ENCODE data around the gene HYAL1.

HYAL1 gene

GRCh38 chr3:50268703-50269451 lies 34.5 kb downstream of the HYAL1 start, which contains the start of gene SEMA3B:
Gene SEMA3B, plus strand, starts transcription at chr3:50269147. Its CDS starts 94 bp downstream, at chr3:50269241.
- H3K9me3 ChIP-seq (ENCODE audit: control insufficient read depth, insufficient read depth, low read depth, low read length) = no peaks in the 10 kb centered on the region
- ChIA-PET CTCF (interaction anchor here (0.6 to 3.8 kb wide), 6 partner anchors 9 to 77 kb away, joined by 3 to 38 read pairs (median 4); partner anchors contain the start of gene HYAL2), POLR2A (interaction anchor here (1.7 kb wide), 1 partner anchor 59 kb away, joined by 4 read pairs; the partner anchor contains the start of gene TUSC2)
- no peaks in the 10 kb centered on the region for H3K36me3 ChIP-seq (ENCODE audit: control insufficient read depth in 2 of 2, insufficient read depth in 1 of 2, low read length in 2 of 2)
- no peak within 1 kb of the TSS for H3K4me3 ChIP-seq (ENCODE audit: low read depth, low read length)
- no peak within 1 kb of the TSS for H3K27ac ChIP-seq (ENCODE audit: extremely low read depth, low read depth, low read length)
- peaks cover 3% of the 10 kb centered on the region; the same call in 1 of the 2 replicates for H3K4me1 ChIP-seq (ENCODE audit: control insufficient read depth, insufficient read depth, low read length)
- TF ChIP-seq GLIS1 (tag by site-specific recombination; IDR thresholded peaks at IDR 0.05) (peak; percentile 76), KLF1 (tag by site-specific recombination; IDR thresholded peaks at IDR 0.05) (peak; percentile 99), HOXA7 (CRISPR knock-in tag; IDR thresholded peaks at IDR 0.05; ENCODE audit: borderline replicate concordance) (no peak), ZFP41 (tag by site-specific recombination; IDR thresholded peaks at IDR 0.05; ENCODE audit: borderline replicate concordance) (no peak), ZNF600 (tag by site-specific recombination; IDR thresholded peaks at IDR 0.05) (peak; percentile 58), PRDM4 (tag by site-specific recombination; IDR thresholded peaks at IDR 0.05) (no peak), KLF8 (tag by site-specific recombination; IDR thresholded peaks at IDR 0.05) (peak; percentile 33; the same call in 1 of the 2 replicates), ZEB2 (tag by site-specific recombination; IDR thresholded peaks at IDR 0.05) (no peak), ZNF530 (tag by site-specific recombination; IDR thresholded peaks at IDR 0.05; ENCODE audit: low read depth) (no peak), WT1 (tag by site-specific recombination; IDR thresholded peaks at IDR 0.05) (peak; percentile 66), ZNF416 (tag by site-specific recombination; IDR thresholded peaks at IDR 0.05) (no peak), ZNF366 (tag by site-specific recombination; conservative IDR thresholded peaks at IDR 0.05) (no peak), ZNF792 (tag by site-specific recombination; IDR thresholded peaks at IDR 0.05) (no peak), ZNF768 (tag by site-specific recombination; IDR thresholded peaks at IDR 0.05) (no peak), ZBTB8A (tag by site-specific recombination; IDR thresholded peaks at IDR 0.05) (no peak), ZNF354C (tag by site-specific recombination; IDR thresholded peaks at IDR 0.05; ENCODE audit: borderline replicate concordance, low read depth) (no peak), ZNF214 (tag by site-specific recombination; IDR thresholded peaks at IDR 0.05; ENCODE audit: borderline replicate concordance) (no peak), GLIS2 (tag by site-specific recombination; IDR thresholded peaks at IDR 0.05) (peak; percentile 52), ZNF561 (tag by site-specific recombination; IDR thresholded peaks at IDR 0.05; ENCODE audit: borderline replicate concordance) (no peak), ZNF707 (tag by site-specific recombination; IDR thresholded peaks at IDR 0.05) (no peak), ZNF548 (tag by site-specific recombination; IDR thresholded peaks at IDR 0.05) (no peak), ZNF580 (tag by site-specific recombination; IDR thresholded peaks at IDR 0.05) (no peak), EGR2 (tag by site-specific recombination; IDR thresholded peaks at IDR 0.05; ENCODE audit: low read depth) (peak; percentile 61)
- TF ChIP-seq, protein P1, sequence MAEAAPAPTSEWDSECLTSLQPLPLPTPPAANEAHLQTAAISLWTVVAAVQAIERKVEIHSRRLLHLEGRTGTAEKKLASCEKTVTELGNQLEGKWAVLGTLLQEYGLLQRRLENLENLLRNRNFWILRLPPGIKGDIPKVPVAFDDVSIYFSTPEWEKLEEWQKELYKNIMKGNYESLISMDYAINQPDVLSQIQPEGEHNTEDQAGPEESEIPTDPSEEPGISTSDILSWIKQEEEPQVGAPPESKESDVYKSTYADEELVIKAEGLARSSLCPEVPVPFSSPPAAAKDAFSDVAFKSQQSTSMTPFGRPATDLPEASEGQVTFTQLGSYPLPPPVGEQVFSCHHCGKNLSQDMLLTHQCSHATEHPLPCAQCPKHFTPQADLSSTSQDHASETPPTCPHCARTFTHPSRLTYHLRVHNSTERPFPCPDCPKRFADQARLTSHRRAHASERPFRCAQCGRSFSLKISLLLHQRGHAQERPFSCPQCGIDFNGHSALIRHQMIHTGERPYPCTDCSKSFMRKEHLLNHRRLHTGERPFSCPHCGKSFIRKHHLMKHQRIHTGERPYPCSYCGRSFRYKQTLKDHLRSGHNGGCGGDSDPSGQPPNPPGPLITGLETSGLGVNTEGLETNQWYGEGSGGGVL (tag by site-specific recombination; IDR thresholded peaks at IDR 0.05) = peak; percentile 93
- TF ChIP-seq, protein P2, sequence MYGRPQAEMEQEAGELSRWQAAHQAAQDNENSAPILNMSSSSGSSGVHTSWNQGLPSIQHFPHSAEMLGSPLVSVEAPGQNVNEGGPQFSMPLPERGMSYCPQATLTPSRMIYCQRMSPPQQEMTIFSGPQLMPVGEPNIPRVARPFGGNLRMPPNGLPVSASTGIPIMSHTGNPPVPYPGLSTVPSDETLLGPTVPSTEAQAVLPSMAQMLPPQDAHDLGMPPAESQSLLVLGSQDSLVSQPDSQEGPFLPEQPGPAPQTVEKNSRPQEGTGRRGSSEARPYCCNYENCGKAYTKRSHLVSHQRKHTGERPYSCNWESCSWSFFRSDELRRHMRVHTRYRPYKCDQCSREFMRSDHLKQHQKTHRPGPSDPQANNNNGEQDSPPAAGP (tag by site-specific recombination; IDR thresholded peaks at IDR 0.05) = peak; percentile 98
- TF ChIP-seq, protein P3, sequence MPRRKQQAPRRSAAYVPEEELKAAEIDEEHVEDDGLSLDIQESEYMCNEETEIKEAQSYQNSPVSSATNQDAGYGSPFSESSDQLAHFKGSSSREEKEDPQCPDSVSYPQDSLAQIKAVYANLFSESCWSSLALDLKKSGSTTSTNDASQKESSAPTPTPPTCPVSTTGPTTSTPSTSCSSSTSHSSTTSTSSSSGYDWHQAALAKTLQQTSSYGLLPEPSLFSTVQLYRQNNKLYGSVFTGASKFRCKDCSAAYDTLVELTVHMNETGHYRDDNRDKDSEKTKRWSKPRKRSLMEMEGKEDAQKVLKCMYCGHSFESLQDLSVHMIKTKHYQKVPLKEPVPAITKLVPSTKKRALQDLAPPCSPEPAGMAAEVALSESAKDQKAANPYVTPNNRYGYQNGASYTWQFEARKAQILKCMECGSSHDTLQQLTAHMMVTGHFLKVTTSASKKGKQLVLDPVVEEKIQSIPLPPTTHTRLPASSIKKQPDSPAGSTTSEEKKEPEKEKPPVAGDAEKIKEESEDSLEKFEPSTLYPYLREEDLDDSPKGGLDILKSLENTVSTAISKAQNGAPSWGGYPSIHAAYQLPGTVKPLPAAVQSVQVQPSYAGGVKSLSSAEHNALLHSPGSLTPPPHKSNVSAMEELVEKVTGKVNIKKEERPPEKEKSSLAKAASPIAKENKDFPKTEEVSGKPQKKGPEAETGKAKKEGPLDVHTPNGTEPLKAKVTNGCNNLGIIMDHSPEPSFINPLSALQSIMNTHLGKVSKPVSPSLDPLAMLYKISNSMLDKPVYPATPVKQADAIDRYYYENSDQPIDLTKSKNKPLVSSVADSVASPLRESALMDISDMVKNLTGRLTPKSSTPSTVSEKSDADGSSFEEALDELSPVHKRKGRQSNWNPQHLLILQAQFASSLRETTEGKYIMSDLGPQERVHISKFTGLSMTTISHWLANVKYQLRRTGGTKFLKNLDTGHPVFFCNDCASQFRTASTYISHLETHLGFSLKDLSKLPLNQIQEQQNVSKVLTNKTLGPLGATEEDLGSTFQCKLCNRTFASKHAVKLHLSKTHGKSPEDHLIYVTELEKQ (tag by site-specific recombination; IDR thresholded peaks at IDR 0.05; ENCODE audit: borderline replicate concordance) = no peak
- TF ChIP-seq, protein P4, sequence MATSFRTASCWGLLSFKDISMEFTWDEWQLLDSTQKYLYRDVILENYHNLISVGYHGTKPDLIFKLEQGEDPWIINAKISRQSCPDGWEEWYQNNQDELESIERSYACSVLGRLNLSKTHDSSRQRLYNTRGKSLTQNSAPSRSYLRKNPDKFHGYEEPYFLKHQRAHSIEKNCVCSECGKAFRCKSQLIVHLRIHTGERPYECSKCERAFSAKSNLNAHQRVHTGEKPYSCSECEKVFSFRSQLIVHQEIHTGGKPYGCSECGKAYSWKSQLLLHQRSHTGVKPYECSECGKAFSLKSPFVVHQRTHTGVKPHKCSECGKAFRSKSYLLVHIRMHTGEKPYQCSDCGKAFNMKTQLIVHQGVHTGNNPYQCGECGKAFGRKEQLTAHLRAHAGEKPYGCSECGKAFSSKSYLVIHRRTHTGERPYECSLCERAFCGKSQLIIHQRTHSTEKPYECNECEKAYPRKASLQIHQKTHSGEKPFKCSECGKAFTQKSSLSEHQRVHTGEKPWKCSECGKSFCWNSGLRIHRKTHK (tag by site-specific recombination; IDR thresholded peaks at IDR 0.05) = no peak
